A673 (cell line): ENCODE data around the gene TRPM3. TPM values are rescaled to one million over a fixed set of nuclear protein-coding genes. Genes with fewer than 3 reads are reported as not detected.

Source experiments
- BruUV-seq: library from RNA; stranded (reverse); fragments of 400-500 nt; replicated peaks from 2 replicates; lab custom pipeline; 2021; lab: Mats Ljungman, UMichigan
- CTCF ChIA-PET: fragments of 300-600 bp; sonication (Branson Sonifier 250); formaldehyde crosslinking; loops from one replicate; lab custom pipeline; 2022; ENCODE audit warnings: antibody characterized with exemption; lab: Charles Lee
- POLR2A ChIA-PET: fragments of 300-600 bp; sonication (Branson Sonifier 250); formaldehyde crosslinking; loops from one replicate; lab custom pipeline; 2022; ENCODE audit warnings: antibody characterized with exemption; ENCODE audit not compliant: low non-redundant PET; lab: Charles Lee
- DNase-seq: peaks from one replicate; pipeline ENCODE4 v3.0.0-alpha.2; 2015; ENCODE audit warnings: low spot score
- H3K27ac ChIP-seq: fragments of 200-600 bp; sonication (generic); 2 replicates; pipeline ENCODE4 v1.5.1; 2016; ENCODE audit warnings: mixed run types, low read depth, mild to moderate bottlenecking, mixed read lengths, antibody characterized with exemption, low read length; ENCODE audit not compliant: poor library complexity, severe bottlenecking
- H3K27me3 ChIP-seq: fragments of 200-600 bp; sonication (generic); replicated peaks from 2 replicates; pipeline ENCODE4 v1.6.1; 2017; ENCODE audit warnings: mixed run types, low read depth, mild to moderate bottlenecking, mixed read lengths, antibody characterized with exemption, low read length; ENCODE audit not compliant: insufficient read depth, poor library complexity
- H3K36me3 ChIP-seq: fragments of 200-600 bp; sonication (generic); 2 replicates; pipeline ENCODE4 v1.6.1; 2016; ENCODE audit warnings: mixed run types, mild to moderate bottlenecking, mixed read lengths, antibody characterized with exemption, low read length; ENCODE audit not compliant: insufficient read depth, poor library complexity, severe bottlenecking
- H3K4me1 ChIP-seq: fragments of 200-600 bp; sonication (generic); 2 replicates; pipeline ENCODE4 v1.6.1; 2017; ENCODE audit warnings: mixed run types, mild to moderate bottlenecking, mixed read lengths, antibody characterized with exemption, low read length; ENCODE audit not compliant: insufficient read depth, poor library complexity, severe bottlenecking
- H3K4me3 ChIP-seq: fragments of 200-600 bp; sonication (generic); 2 replicates; pipeline ENCODE4 v1.5.1; 2016; ENCODE audit warnings: low read depth, mixed run types, mild to moderate bottlenecking, mixed read lengths, low read length; ENCODE audit not compliant: poor library complexity, severe bottlenecking
- H3K9me3 ChIP-seq: fragments of 200-600 bp; sonication (generic); 2 replicates; pipeline ENCODE4 v1.6.1; 2016; ENCODE audit warnings: mixed run types, low read depth, mild to moderate bottlenecking, mixed read lengths, antibody characterized with exemption, low read length; ENCODE audit not compliant: poor library complexity, severe bottlenecking
- CTCF ChIP-seq: fragments of 300-800, 200-600 bp; sonication (generic); conservative IDR thresholded peaks from 2 replicates; pipeline ENCODE4 v1.5.1; 2017; ENCODE audit warnings: low read depth, mild to moderate bottlenecking, antibody characterized with exemption, low read length, moderate library complexity, mixed read lengths
- EZH2 ChIP-seq: fragments of 200-600 bp; sonication (generic); IDR thresholded peaks from 2 replicates; pipeline ENCODE4 v1.6.1; 2017; ENCODE audit warnings: borderline replicate concordance, low read depth, mild to moderate bottlenecking, mixed read lengths, antibody characterized with exemption, low read length; ENCODE audit not compliant: poor library complexity, severe bottlenecking
- intact Hi-C: fragments of 100-400 bp; cut with micrococcal nuclease; formaldehyde crosslinking; loops from one replicate; pipeline ENCODE4 v1.10.0; 2022; ENCODE audit not compliant: unreplicated experiment
- total RNA-seq: library from RNA; stranded (reverse); gene quantifications from 2 replicates; pipeline ENCODE4 v1.2.3, GENCODE V29; 2021

TRPM3 gene
- total RNA-seq, 1 experiment from 2014 or later, result not detected

- intact Hi-C loops, result no loop called here
- H3K27me3 ChIP-seq, result peaks cover 14% of the 10 kb centered on the region
- no peaks in the 10 kb centered on the region for H3K36me3 ChIP-seq
- no peak overlapping the region for H3K4me3 ChIP-seq
- ChIA-PET POLR2A (no interaction called here), CTCF (no interaction called here)
- DNase-seq, result no peak
- no TSS peak for BruUV-seq
- no peaks in the 10 kb centered on the region for H3K9me3 ChIP-seq
- no peaks in the 10 kb centered on the region for H3K4me1 ChIP-seq
- TF ChIP-seq CTCF, result no peak
- TF ChIP-seq EZH2, result no peak
- H3K27ac ChIP-seq, result no peak overlapping the region
Observed at GRCh38 chr9:71058660-71059059, 62.8 kb downstream of the TRPM3 start.

GRCh38 chr9:71052287-71052686 is 69.1 kb downstream of the TRPM3 start:
- POLR2A ChIA-PET, result no interaction called here
- CTCF ChIA-PET, result no interaction called here
- H3K27ac ChIP-seq, result no peak overlapping the region
- peaks cover 15% of the 10 kb centered on the region for H3K27me3 ChIP-seq
- H3K9me3 ChIP-seq, result no peaks in the 10 kb centered on the region
- intact Hi-C loops, result no loop called here
- DNase-seq, result no peak
- H3K36me3 ChIP-seq, result no peaks in the 10 kb centered on the region
- no peaks in the 10 kb centered on the region for H3K4me1 ChIP-seq
- no peak overlapping the region for H3K4me3 ChIP-seq
- no TSS peak for BruUV-seq
- no peak for TF ChIP-seq CTCF
- TF ChIP-seq EZH2, result no peak

- Histone ChIP-seq H3K27ac (no peak overlapping the region), H3K4me3 (no peak overlapping the region), H3K27me3 (peaks cover 11% of the 10 kb centered on the region), H3K9me3 (no peaks in the 10 kb centered on the region), H3K4me1 (no peaks in the 10 kb centered on the region), H3K36me3 (no peaks in the 10 kb centered on the region)
- no TSS peak for BruUV-seq
- CTCF ChIA-PET, result no interaction called here
- no peak for DNase-seq
- POLR2A ChIA-PET, result no interaction called here
- TF ChIP-seq EZH2, result no peak
- TF ChIP-seq CTCF, result no peak
- intact Hi-C loops, result no loop called here
Observed at GRCh38 chr9:71048280-71048679, 73.1 kb downstream of the TRPM3 start.
